Stimulated activated CD8-positive, alpha-beta memory T cell treated with anti-CD3 and anti-CD28 coated beads, Interleukin-2, amount 100 ng/mL, for 1 hour (primary cell): ENCODE data around the gene ARHGAP9.
A peak's percentile ranks its signal among the peaks of the same experiment; 100 is the strongest.
"Not testable (repeated sequence)": the region's sequence is repeated elsewhere in the genome, so short reads cannot be mapped to it uniquely, and the experiment has no call there.

Experiments
- DNase-seq, 2 donors: peaks; one replicate each; pipeline ENCODE4 v3.0.0-alpha.2; 2020; ENCODE audit warnings: low read depth in 2 of 2

ARHGAP9 gene

DNA sequence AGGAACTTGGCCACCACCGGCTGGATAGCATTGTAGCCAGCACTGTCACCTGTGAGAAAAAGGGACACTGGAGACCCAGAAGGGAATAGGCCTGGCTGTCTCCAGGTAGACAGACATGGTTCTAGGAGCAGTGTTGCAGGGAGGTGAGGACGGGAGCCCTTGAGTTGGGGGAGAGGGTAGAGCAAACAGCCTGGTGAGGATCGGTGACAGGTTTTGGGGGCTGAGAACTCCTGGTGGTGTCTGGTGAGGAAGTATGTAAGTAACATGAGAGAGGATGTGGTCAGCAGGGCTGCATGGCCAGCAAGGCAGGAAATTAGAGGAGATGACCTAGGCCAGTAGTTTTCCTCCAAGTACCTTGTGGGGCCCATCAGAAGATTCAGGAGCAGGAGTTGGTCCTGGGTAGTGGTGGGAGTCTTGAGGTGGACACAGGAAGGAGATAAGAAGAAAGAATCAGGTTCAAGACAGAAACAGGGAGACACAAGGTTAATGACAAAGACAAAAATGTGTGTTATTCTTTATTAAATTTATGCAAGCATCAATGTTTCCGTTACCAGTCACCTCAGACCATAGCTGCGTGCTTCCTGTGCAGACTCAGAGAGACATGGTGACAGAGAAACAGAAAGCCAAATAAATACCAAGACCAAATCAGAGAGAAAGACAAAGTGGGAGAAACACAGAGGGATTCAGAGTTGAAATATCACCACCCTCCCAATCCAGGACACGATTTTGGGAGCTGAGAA lies at the start of gene ARHGAP9:
TSS of gene ARHGAP9 (minus strand) at position 491 of the 740 bp plus-strand sequence. CDS start at position 31, 460 bp downstream.
- no peak for DNase-seq

DNA sequence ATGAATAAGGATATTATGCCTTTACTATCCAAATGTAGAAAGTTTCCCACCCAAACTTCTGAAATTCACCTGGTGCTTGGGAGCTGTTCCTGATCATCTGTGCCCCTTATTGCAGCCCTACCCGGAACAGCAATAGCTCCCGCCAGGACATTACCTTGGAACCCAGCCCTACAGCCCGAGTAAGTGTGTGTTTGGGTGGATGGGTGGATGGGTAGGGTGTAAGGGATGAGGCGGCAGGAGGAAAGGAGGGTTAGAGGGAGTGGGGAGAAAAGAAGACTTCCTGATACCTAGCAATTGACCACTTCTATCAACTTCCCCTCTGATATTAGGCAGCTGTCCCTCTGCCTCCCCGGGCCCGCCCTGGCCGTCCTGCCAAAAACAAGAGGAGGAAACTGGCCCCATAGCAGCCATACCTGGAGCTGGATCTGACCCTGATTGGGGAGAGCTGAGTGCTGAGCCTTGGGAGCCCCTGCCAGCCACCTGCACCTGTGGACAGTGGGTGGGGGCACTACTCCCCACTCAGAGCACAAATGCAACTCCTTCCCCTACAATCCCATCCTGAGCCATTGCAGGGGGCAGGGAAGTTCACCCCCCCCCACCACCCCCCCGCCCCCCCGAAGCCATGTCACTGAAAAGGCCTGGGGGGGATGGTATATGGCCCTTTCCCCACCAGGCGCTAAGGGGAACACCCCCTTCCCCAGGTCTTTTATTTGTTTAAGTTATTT lies 49.3 kb upstream of the ARHGAP9 start:
- no peak for DNase-seq

DNA sequence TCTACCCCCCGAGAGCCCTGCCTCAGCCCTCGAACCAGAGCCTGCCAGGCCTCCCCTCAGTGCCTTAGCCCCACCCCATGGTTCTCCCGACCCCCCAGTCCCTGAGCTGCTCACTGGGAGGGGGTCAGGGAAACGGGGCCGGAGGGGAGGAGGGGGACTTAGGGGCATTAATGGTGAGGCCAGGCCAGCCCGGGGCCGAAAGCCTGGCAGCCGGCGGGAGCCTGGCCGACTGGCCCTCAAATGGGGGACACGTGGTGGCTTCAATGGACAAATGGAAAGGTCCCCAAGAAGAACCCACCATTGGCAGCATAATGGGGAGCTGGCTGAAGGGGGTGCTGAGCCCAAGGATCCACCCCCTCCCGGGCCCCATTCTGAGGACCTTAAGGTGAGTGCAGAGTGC lies 48.5 kb upstream of the ARHGAP9 start:
- DNase-seq, result no peak

DNA sequence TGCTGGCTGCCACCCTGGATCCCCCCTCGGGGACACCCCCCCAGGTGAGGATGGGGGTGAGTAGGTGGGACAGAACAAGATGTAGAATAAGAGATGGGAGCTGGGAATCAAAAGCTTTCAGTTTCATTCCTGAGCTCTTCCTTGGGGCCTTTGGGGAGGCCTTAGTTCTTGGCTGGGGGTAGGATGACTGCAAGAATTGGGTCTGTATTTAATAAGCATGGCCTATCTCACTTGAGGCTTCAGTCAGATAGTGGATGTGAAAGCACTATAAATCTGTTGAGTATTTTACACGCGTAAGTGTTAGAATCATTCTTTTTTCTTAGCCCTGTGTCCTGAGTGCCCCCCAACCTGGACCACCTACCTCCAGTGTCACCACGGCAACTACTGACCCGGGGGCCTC lies 47.5 kb upstream of the ARHGAP9 start:
- no peak for DNase-seq

DNA sequence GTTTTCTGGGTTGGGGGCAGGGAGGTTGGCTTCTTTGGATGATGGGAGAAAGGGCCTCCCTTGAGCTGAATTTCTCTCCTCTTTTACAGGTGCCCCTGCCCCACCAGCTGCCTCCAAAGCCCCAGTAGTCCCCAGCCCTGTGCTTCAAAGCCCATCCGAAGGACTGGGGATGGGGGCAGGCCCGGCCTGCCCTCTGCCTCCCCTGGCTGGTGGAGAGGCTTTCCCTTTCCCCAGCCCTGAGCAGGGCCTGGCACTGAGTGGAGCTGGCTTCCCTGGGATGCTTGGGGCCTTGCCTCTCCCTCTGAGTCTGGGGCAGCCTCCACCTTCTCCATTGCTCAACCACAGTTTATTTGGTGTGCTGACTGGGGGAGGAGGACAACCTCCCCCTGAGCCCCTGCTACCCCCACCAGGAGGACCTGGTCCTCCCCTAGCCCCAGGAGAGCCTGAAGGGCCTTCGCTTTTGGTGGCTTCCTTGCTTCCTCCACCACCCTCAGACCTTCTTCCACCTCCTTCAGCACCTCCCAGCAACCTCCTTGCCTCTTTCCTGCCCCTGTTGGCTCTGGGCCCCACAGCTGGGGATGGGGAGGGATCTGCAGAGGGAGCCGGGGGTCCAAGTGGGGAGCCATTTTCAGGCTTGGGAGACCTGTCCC lies 46.9 kb upstream of the ARHGAP9 start:
- DNase-seq, result no peak

DNA sequence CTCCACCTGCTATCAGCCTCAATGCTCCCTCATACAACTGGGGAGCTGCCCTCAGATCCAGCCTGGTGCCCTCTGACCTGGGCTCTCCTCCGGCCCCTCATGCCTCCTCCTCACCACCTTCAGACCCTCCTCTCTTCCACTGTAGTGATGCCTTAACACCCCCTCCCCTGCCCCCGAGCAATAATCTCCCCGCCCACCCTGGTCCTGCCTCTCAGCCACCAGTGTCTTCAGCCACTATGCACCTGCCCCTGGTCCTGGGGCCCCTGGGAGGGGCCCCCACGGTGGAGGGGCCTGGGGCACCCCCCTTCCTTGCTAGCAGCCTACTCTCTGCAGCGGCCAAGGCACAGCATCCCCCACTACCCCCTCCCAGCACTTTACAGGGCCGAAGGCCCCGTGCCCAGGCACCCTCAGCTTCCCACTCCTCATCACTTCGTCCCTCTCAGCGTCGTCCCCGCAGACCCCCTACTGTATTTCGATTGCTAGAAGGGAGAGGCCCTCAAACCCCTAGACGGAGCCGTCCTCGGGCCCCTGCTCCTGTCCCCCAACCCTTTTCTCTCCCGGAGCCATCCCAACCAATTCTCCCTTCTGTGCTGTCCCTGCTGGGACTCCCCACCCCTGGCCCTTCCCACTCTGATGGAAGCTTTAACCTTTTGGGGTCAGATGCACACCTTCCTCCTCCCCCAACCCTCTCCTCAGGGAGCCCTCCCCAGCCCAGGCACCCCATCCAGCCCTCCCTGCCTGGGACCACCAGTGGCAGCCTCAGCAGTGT lies 46.1 kb upstream of the ARHGAP9 start:
- no peak for DNase-seq

DNA sequence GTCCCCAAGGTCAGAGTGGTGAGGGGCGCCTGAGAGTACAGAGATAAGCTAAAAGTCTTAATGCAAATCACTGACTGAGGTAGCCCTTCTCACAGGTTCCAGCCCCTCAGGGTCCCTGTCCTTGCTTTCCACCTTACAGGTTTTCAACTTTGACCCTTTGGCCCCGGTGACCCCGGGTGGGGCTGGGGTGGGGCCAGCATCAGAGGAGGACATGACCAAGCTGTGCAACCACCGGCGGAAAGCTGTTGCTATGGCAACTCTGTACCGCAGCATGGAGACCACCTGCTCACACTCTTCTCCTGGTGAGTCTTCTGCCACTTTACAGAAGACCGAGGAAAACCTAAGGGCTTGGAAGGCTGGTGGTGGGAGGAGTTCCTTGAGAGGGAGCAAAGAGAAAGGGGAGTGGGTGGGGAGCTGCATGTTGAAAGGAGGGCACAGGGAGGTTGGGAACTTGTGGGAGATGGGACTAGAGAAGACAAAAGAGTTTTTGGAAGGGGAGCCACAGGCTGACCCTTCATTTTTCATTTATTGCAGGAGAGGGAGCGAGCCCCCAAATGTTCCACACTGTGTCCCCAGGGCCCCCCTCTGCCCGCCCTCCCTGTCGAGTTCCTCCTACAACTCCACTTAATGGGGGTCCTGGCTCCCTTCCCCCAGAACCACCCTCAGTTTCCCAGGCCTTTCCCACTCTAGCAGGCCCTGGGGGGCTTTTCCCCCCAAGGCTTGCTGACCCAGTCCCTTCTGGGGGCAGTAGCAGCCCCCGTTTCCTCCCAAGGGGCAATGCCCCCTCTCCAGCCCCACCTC lies 45.3 kb upstream of the ARHGAP9 start:
- no peak for DNase-seq

DNA sequence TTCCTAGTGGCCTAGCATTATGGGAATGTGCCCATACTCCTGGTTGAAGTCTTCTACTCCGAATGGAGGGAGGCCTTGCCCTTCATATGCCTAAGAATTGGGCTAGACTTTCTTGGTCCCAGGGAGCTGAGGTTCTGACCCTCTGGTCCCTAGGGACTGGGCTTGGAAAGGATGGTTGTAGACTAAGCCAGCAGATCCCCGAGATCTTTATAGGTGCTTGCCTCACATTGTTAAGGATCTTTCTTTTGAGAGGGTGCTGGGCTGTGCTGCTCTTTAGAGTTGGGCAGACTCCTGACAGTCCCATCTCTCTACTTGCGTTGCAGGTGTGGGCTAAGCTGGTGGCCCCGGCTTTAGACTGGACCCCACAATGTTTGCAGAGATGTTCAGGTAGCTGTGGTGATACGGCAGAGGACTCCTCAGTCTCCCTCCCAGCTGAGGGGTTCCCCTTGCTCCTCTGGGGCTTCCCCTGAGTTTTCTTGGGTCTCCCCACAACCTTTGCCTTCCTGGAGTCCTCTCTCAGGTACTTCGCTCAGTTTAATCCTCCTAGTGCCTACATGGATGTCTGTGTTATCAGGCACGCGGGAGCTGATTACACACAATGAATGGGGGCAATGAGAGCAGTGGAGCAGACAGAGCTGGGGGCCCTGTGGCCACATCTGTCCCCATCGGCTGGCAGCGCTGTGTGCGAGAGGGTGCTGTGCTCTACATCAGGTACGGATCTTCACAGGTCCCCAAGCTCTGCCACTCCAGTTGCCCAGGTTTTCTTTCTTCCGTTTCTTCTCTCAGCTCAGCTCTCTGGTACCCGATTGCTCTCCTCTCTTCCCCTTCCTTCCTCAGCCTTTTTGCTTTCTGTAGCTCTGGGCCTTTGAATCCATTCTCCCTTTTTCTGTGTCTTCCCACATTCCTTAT lies 44.3 kb upstream of the ARHGAP9 start:
- DNase-seq, result no peak

DNA sequence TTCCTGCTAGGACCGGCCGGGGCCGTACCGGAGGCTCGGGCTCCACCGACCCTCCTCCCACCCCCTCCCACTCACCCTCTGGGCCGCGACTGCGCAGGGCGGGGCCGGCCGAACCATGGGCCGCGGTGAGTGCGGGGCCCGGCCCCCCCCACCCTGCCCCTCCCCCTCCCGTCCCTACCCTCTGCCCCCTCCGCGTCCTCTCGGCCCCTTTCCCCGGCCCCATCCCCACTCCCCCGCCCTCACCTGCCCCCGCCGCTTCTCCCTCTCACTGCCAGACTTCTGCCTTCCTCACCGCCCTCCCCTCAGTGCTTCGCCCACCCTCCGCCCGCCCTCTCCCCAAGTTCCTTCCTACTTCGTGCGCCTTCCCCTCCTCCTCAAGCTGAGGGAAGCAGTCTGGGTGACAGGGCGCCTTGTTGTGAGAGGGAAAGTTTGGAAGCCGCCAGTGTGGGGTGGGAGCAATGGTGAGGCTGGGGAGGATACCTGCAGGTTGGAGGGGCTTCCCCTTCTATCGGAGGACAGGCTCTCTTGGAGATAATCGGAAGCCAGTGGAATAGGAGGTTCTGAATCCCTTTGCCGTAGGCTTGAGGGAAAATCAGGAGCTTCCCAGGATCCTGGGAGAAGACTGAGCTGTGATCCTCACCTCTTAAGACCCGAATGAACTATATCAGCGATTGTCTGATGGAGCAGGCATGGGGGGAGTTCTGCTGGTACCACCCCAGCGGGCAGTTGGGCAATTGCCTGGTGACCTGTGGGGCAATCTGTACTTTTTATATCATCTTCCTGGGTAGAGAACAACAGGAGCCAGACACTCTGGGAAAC lies 43.4 kb upstream of the ARHGAP9 start:
- peak in 1 of 2 donors; percentile 33 for DNase-seq

DNA sequence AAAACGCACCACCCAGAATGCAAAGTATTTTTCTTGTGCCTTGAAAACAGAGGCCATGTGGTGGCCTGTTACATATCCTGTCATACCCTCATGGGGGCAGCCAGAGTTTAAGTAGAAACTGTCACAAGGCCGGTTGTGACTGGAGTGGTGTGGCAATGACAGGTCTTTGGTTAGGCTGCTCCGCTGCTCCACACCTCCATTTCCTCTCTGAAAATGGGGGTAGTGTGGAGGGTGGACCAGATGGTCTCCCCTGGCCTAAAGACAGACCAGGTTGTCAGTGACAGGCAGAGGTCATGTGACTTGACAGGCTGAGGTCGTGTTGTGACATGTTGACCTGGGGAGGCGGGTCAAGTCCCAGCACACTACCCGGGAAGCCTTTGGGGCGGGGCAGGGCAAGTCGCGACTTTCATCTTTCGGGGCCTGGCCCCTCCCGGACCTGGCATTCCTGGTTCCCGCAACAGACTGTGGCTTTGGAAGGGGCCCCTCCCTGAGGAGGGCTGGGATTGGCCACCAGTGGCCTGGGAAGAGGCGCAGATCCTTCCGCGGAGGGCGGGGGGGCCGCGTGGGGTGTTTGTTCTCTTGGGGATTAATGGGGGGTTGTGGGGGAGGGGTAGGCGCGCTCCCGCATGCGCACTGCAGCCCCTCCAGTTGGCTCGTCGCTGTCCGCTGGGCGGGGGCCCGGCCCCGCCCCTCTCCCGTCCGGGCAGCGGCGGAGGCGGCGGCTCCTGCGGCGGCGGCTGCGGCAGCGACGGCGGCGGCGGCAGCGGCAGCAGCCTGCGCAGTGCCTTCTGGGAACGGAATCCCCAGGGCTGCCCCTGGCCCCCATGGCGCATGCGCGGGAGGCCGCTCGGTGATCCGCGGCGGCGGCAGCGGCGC lies 42.6 kb upstream of the ARHGAP9 start, which contains the start of gene MBD6:
TSS of gene MBD6 (plus strand) at position 814 of the 876 bp plus-strand sequence. CDS start 1,480 bp downstream, outside the sequence.
- DNase-seq, result peak; percentile 77 to 82

DNA sequence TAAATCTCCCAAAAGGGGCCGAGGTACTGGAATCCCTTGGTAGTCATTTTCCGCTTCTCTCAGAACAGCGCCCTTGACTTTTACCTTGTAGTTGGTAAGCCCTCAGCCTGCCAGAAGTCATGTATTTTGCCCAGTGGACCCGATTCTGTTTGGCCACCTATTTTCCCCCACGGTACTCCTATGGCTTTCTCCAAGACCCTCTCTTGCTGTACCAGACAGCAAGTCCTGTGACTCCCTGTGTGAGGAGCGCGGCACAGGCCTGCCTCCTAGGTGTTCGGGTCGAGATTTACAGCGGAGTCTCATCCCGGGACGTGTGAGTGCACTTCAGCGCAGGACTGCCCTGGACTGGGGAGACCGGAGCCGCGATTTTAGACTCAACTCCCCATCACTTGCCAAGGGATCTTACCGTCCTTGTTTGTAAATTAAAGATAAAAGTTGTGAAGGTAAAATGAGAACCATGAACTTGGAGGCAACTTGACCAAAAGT lies 41.9 kb upstream of the ARHGAP9 start:
- DNase-seq, result no peak

DNA sequence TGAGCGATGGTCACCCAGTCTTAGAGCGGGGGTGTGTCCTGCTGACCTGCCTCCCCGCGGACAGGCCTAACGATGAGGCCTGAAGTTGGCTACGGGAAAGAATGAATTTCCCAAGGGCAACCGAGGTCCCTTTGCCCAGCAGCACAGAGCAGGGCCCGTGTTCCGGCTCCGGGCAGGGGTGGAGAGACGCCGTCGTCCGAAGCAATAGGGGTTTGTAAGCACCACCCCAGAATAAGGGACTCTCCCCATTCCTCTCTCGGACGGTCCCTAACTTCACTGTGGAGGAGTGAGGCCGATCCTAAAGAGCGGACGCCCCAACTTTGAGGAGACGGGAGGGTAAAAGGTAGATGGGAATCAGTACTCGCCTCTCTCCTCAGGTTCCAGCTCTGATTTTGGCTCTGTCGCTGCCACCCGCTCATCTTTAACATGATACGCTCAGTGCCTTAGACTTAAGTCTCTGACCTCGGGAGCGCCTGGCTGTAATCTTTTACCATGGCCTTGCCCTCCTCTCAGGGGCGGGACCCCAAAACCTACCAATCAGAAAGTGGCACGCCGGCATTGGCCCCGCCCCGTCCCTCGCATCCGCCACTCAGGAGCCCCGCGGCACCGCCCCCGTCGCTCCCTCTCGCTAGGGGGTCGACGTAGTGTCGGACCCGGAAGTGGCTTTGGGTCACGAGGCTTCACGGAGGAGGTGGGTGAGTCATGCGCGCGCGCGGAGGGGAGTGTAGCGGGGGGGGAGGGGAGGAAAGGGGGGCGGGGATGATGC lies 40.6 kb upstream of the ARHGAP9 start, which contains the start of gene DDIT3:
TSS of gene DDIT3 (minus strand) at position 462 of the 766 bp plus-strand sequence. CDS start 3,108 bp downstream, outside the sequence.
- peak; percentile 99 to 100 for DNase-seq

DNA sequence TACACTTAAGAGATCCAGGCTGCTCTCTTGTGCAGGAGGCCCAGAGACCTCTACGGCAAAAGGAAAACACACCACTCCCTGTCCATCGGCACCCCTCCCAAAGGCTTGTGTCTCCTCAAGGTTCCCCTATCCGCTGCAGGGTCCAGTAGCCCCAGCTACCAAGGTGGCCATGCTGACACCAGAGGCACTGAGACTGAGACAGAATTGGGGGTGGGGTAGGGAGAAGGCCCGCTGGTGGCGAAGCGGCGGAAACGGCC lies 40.1 kb upstream of the ARHGAP9 start:
- DNase-seq, result no peak

DNA sequence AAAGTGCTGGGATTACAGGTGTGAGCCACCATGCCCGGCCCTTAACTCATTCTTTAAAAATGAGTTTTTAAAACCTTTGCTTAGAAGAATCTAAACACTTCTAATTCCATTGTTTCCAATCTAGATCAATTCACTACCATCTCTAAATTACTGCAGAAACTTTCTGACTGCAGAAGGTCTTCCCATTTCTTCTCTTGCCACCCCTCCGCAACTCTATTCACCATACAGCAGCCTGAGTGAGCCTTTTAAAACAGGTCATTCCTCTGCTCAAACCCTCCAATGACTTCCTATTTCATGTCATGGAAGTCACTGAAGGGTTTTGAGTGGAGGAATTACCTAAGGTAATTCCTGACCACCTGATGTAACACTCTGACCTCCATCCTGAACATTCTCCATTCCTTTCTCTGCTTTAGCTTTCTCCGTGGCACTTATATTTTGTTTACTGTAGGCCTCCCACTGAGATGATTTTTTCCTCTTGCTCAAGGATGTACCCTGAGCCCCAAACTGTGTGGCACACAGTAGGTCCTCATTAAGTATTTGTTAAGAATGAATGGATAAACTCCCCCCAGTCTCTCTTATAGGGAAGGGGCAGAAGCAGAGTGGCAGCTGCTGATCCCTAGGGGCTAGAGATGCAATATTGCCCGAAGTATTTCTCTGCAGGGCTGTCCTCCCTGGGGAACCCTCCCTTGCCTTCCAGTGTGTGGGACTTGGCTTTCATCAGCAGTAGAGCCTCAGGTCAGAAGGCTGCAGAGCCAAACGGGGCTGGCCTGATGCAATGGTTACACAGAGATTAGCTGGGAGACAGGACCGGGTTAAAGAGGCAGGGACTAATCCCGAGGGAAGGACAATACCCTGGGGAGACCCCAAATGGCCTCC lies 39.5 kb upstream of the ARHGAP9 start:
- no peak for DNase-seq

DNA sequence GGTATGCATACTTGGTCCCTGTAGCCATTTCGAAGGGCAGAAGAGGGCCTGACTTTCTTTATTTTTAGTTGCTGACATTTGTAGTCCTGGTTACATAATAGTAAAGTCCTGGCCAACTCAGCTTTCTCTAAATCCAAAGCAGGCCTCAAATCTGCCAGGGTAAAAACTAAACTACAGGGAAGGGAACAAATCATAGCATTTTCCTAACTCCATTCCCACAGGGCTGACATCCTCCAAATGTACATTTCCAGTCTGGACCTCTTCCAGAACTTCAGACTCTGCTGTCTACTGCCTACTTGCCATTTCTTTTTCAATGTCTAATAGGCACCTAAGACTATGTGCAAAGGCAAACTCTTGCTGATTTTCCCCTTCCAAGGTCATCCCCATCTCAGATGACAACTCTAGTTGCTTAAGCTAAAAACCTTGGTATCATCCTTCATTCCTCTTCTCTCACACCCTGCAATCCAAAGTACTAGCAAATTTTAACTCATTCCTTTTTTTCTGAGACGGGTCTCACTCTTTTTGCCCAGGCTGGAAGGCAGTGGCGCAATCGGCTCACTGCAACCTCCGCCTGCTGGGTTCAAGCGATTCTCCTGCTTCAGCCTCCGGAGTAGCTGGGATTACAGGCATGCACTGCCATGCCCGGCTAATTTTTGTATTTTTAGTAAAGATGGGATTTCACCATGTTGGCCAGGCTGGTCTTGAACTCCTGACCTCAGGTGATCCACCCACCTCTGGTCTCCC lies 38.7 kb upstream of the ARHGAP9 start:
- DNase-seq, result no peak

DNA sequence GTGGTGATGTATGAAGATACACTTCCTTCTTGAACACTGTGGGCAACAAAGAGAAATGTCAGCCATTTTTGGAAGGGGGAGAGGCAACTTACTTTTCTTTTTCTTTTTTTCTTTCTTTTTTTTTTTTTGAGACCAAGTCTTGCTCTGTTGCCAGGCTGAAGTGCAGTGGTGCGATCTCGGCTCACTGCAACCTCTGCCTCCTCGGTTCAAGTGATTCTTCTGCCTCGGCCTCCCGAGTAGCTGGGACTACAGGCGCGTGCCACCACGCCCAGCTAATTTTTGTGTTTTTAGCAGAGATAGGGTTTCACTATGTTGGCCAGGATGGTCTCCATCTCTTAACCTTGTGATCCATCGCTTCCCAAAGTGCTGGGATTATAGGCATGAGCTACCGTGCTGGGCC lies 38.1 kb upstream of the ARHGAP9 start:
- DNase-seq, result not testable (repeated sequence)
